Lung (tissue), 12 donors: ENCODE measurements around the gene ACOT7. TPM values are rescaled to one million over a fixed set of nuclear protein-coding genes. Genes with fewer than 3 reads are reported as not detected.
"Not testable (repeated sequence)": the region's sequence is repeated elsewhere in the genome, so short reads cannot be mapped to it uniquely, and the experiment has no call there.

ENCODE experiments used
- ATAC-seq: fragments of 200-7000 bp; cut with Tn5 transposase; one replicate; pipeline ENCODE4 v1.9.1; 2020; ENCODE audit warnings: moderate number of reproducible peaks; ENCODE audit not compliant: insufficient read depth, low FRiP score
- DNase-seq, 3 donors: peaks; one replicate each; pipeline ENCODE4 v3.0.0-alpha.2; 2013 to 2017
- H3K27ac ChIP-seq, 2 donors: one replicate each; pipeline ENCODE4 v1.5.1; 2013; ENCODE audit warnings: mild to moderate bottlenecking in 2 of 2, moderate library complexity in 2 of 2, control low read depth in 1 of 2, inconsistent platforms in 1 of 2, low read depth in 1 of 2, low read length in 1 of 2
- H3K27me3 ChIP-seq, 3 donors: one replicate each; pipeline ENCODE4 v1.5.1; 2013; ENCODE audit warnings: low read length in 2 of 3; ENCODE audit not compliant: control insufficient read depth in 3 of 3, insufficient read depth in 3 of 3
- H3K36me3 ChIP-seq, 4 donors: one replicate each; pipeline ENCODE4 v1.5.1; 2013; ENCODE audit warnings: low read length in 4 of 4, mild to moderate bottlenecking in 1 of 4, moderate library complexity in 1 of 4; ENCODE audit not compliant: control insufficient read depth in 4 of 4, insufficient read depth in 4 of 4
- H3K4me1 ChIP-seq, 5 donors: one replicate each; pipeline ENCODE4 v1.5.1; 2013; ENCODE audit warnings: low read length in 5 of 5, mild to moderate bottlenecking in 2 of 5, moderate library complexity in 1 of 5; ENCODE audit not compliant: control insufficient read depth in 5 of 5, insufficient read depth in 5 of 5
- H3K4me3 ChIP-seq: one replicate; pipeline ENCODE4 v1.5.1; 2013; ENCODE audit warnings: mild to moderate bottlenecking, control low read depth, moderate library complexity
- H3K9ac ChIP-seq, 2 donors: one replicate each; pipeline ENCODE4 v1.5.1; 2013; ENCODE audit warnings: low read length in 2 of 2, control low read depth in 1 of 2; ENCODE audit not compliant: insufficient read depth in 1 of 2
- H3K9me3 ChIP-seq, 4 donors: one replicate each; pipeline ENCODE4 v1.5.1; 2013; ENCODE audit warnings: low read length in 3 of 4, mild to moderate bottlenecking in 1 of 4, moderate library complexity in 1 of 4; ENCODE audit not compliant: control insufficient read depth in 4 of 4, insufficient read depth in 3 of 4
- CTCF ChIP-seq: IDR thresholded peaks from 2 replicates; pipeline ENCODE4 v1.5.1; 2012; ENCODE audit warnings: mild to moderate bottlenecking; ENCODE audit errors: control extremely low read depth, extremely low read depth
- WGBS, 2 donors: extraction: QIAGEN DNeasy Blood & Tissue Kit; methylation state at CpG; one replicate each; pipeline ENCODE4 v1.1.7; 2013; 5-methylcytosine and 5-hydroxymethylcytosine counted together
- polyA plus RNA-seq, 2 donors: library from polyadenylated mRNA; stranded (reverse); fragments of 200-250 nt; gene quantifications; one replicate each; pipeline ENCODE4 v1.2.1, GENCODE V29; 2013
- total RNA-seq, 2 donors: library from RNA; depleted of rRNA in 1 of 2; stranded (reverse); fragments of >200 nt in 1 of 2; gene quantifications; one replicate each; pipeline ENCODE4 v1.2.1, GENCODE V29; 2014 to 2021
- donor health status: control.
- donor health status: control.
- donor health status: Bipolar disorder and iron deficiency.
- donor health status: healthy.
- donor health status: DM: yes; HTN: yes; CAD: no.

The ACOT7 gene
- total and polyA plus RNA-seq, 4 donors, result 8.8 to 37.4 (median 23.1) TPM

- ATAC-seq, result no peak
- H3K36me3 ChIP-seq, result no peaks in the 10 kb centered on the region
- no peak overlapping the region for H3K4me3 ChIP-seq
Observed at GRCh38 chr1:6401673-6402072, 8.1 kb upstream of the ACOT7 start.

GRCh38 chr1:6399294-6399693, 5.7 kb upstream of the ACOT7 start:
- H3K9ac ChIP-seq, result no peak overlapping the region
- DNase-seq, result no peak
- no peaks in the 10 kb centered on the region for H3K9me3 ChIP-seq
- no peak overlapping the region for H3K27ac ChIP-seq
- no peaks in the 10 kb centered on the region for H3K36me3 ChIP-seq
- no peak overlapping the region for H3K4me3 ChIP-seq
- H3K4me1 ChIP-seq, result peaks cover 0 to under 1% (median 0%) of the 10 kb centered on the region in 5 donors
- 90% methylated on average over 3 of the region's 3 CpGs for WGBS, 2 donors
- no peak for ATAC-seq
- no peak for TF ChIP-seq CTCF
- no peaks in the 10 kb centered on the region for H3K27me3 ChIP-seq

More at GRCh38 chr1:6401673-6402072, 8.1 kb upstream of the ACOT7 start:
- no peaks in the 10 kb centered on the region for H3K9me3 ChIP-seq
- WGBS, 2 donors, result 56 to 60% methylated on average over 6 of the region's 6 CpGs
- peaks cover 0 to 7% (median 0%) of the 10 kb centered on the region in 3 donors for H3K27me3 ChIP-seq
- no peak for TF ChIP-seq CTCF
- no peaks in the 10 kb centered on the region for H3K4me1 ChIP-seq
- no peak for DNase-seq
- no peak overlapping the region for H3K9ac ChIP-seq
- no peak overlapping the region for H3K27ac ChIP-seq

GRCh38 chr1:6397844-6398441, 4.4 kb upstream of the ACOT7 start:
- Histone ChIP-seq H3K4me3 (no peak overlapping the region), H3K9ac (no peak overlapping the region), H3K27ac (no peak overlapping the region), H3K27me3 (no peaks in the 10 kb centered on the region), H3K36me3 (no peaks in the 10 kb centered on the region), H3K4me1 (peaks cover 0 to 6% (median 0%) of the 10 kb centered on the region in 5 donors), H3K9me3 (no peaks in the 10 kb centered on the region)
- DNase-seq (no peak), ATAC-seq (no peak)
- WGBS, 2 donors, result 68 to 82% methylated on average over 10 of the region's 10 CpGs
- TF ChIP-seq CTCF, result no peak

- Histone ChIP-seq H3K36me3 (no peaks in the 10 kb centered on the region), H3K27me3 (no peaks in the 10 kb centered on the region), H3K27ac (no peak overlapping the region), H3K4me1 (peaks cover 0 to 13% (median 4%) of the 10 kb centered on the region in 5 donors), H3K9ac (no peak overlapping the region), H3K9me3 (no peaks in the 10 kb centered on the region), H3K4me3 (no peak overlapping the region)
- ATAC-seq, result no peak
- TF ChIP-seq CTCF, result no peak
- DNase-seq, result no peak
Observed at GRCh38 chr1:6396998-6397397, 3.4 kb upstream of the ACOT7 start.

- H3K27ac ChIP-seq, H3K4me3 ChIP-seq, H3K27me3 ChIP-seq, H3K36me3 ChIP-seq, H3K9me3 ChIP-seq, ATAC-seq, H3K9ac ChIP-seq, DNase-seq: not testable (repeated sequence)
- 95 to 97% methylated on average over 21 to 34 of the region's 34 CpGs for WGBS, 2 donors
- peaks cover 0 to 16% (median 6%) of the 10 kb centered on the region in 5 donors for H3K4me1 ChIP-seq
Observed at GRCh38 chr1:6395781-6396244, 2.2 kb upstream of the ACOT7 start.
